Measurements from ENCODE around the gene SHOC1. TPM values are rescaled to one million over a fixed set of nuclear protein-coding genes. Genes with fewer than 3 reads are reported as not detected.

SHOC1 gene
- 1 to 10 TPM in 1 of 4 donors, under 1 TPM in 1, not detected in 2; 0.28 to 1.0 TPM for total RNA-seq

GRCh38 chr9:111794835-111795556 lies at the start of gene SHOC1:
Gene SHOC1, minus strand, starts transcription at chr9:111794937. Its CDS starts 3,519 bp downstream, at chr9:111791418.
- intact Hi-C loops (cut with DNase I; ENCODE audit: low total_unique reads): no loop called here
- Histone ChIP-seq H3K27me3 (no peaks in the 10 kb centered on the region), H3K4me1 (no peaks in the 10 kb centered on the region), H3K36me3 (no peaks in the 10 kb centered on the region), H3K9me3 (no peaks in the 10 kb centered on the region), H3K27ac (no peak within 1 kb of the TSS), H3K4me3 (no peak within 1 kb of the TSS)
- no peak for TF ChIP-seq POLR2A (IDR thresholded peaks at IDR 0.05)
- TF ChIP-seq CTCF (IDR thresholded peaks at IDR 0.05): no peak
- no peak for DNase-seq

GRCh38 chr9:111843971-111844370 lies 49.2 kb upstream of the SHOC1 start:
- intact Hi-C loops (cut with DNase I; ENCODE audit: low total_unique reads): no loop called here
- Histone ChIP-seq H3K4me1 (no peaks in the 10 kb centered on the region), H3K4me3 (no peak overlapping the region), H3K36me3 (no peaks in the 10 kb centered on the region), H3K27me3 (no peaks in the 10 kb centered on the region), H3K27ac (no peak overlapping the region), H3K9me3 (no peaks in the 10 kb centered on the region)
- no peak for DNase-seq
- TF ChIP-seq CTCF (IDR thresholded peaks at IDR 0.05) (no peak), POLR2A (IDR thresholded peaks at IDR 0.05) (no peak)

- DNase-seq: no peak
- intact Hi-C loops (cut with DNase I; ENCODE audit: low total_unique reads): no loop called here
- no peak for TF ChIP-seq POLR2A (IDR thresholded peaks at IDR 0.05)
- TF ChIP-seq CTCF (IDR thresholded peaks at IDR 0.05): no peak
Measured at GRCh38 chr9:111842313-111842712, 47.6 kb upstream of the SHOC1 start.

GRCh38 chr9:111840442-111840841 lies 45.7 kb upstream of the SHOC1 start:
- Histone ChIP-seq H3K27me3 (no peaks in the 10 kb centered on the region), H3K9me3 (no peaks in the 10 kb centered on the region), H3K36me3 (no peaks in the 10 kb centered on the region), H3K4me1 (no peaks in the 10 kb centered on the region), H3K27ac (no peak overlapping the region), H3K4me3 (no peak overlapping the region)
- no peak for TF ChIP-seq POLR2A (IDR thresholded peaks at IDR 0.05)
- TF ChIP-seq CTCF (IDR thresholded peaks at IDR 0.05): no peak
- intact Hi-C loops (cut with DNase I; ENCODE audit: low total_unique reads): no loop called here
- DNase-seq: no peak

More at GRCh38 chr9:111842313-111842712, 47.6 kb upstream of the SHOC1 start:
- Histone ChIP-seq H3K27ac (no peak overlapping the region), H3K36me3 (no peaks in the 10 kb centered on the region), H3K9me3 (no peaks in the 10 kb centered on the region), H3K4me1 (no peaks in the 10 kb centered on the region), H3K4me3 (no peak overlapping the region), H3K27me3 (no peaks in the 10 kb centered on the region)

- H3K4me1 ChIP-seq: no peaks in the 10 kb centered on the region
- H3K9me3 ChIP-seq: no peaks in the 10 kb centered on the region
- intact Hi-C loops (cut with DNase I; ENCODE audit: low total_unique reads): no loop called here
- no peak overlapping the region for H3K27ac ChIP-seq
- no peaks in the 10 kb centered on the region for H3K36me3 ChIP-seq
- H3K4me3 ChIP-seq: no peak overlapping the region
- DNase-seq: no peak
- H3K27me3 ChIP-seq: no peaks in the 10 kb centered on the region
- TF ChIP-seq POLR2A (IDR thresholded peaks at IDR 0.05) (no peak), CTCF (IDR thresholded peaks at IDR 0.05) (no peak)
Measured at GRCh38 chr9:111839987-111840386, 45.2 kb upstream of the SHOC1 start.
